ENCODE results near the gene PPIP5K1.
A peak's percentile ranks its signal among the peaks of the same experiment; 100 is the strongest.

Gene PPIP5K1

GRCh38 chr15:43531018-43531670 is 58.9 kb downstream of the PPIP5K1 start:
- peaks cover 20% of the 10 kb centered on the region for H3K4me1 Mint-ChIP-seq
- H3K4me3 Mint-ChIP-seq = no peak overlapping the region
- H3K27me3 Mint-ChIP-seq (ENCODE audit: low read depth) = no peaks in the 10 kb centered on the region
- peak overlapping the region; percentile 11 to 37 (median 25) for H3K27ac Mint-ChIP-seq
- peaks cover 26% of the 10 kb centered on the region for H3K36me3 Mint-ChIP-seq (ENCODE audit: low read depth)
- H3K9me3 Mint-ChIP-seq = no peaks in the 10 kb centered on the region
- no peak for TF ChIP-seq CTCF (IDR thresholded peaks at IDR 0.05; ENCODE audit: unreplicated experiment in 3 of 3)

DNA sequence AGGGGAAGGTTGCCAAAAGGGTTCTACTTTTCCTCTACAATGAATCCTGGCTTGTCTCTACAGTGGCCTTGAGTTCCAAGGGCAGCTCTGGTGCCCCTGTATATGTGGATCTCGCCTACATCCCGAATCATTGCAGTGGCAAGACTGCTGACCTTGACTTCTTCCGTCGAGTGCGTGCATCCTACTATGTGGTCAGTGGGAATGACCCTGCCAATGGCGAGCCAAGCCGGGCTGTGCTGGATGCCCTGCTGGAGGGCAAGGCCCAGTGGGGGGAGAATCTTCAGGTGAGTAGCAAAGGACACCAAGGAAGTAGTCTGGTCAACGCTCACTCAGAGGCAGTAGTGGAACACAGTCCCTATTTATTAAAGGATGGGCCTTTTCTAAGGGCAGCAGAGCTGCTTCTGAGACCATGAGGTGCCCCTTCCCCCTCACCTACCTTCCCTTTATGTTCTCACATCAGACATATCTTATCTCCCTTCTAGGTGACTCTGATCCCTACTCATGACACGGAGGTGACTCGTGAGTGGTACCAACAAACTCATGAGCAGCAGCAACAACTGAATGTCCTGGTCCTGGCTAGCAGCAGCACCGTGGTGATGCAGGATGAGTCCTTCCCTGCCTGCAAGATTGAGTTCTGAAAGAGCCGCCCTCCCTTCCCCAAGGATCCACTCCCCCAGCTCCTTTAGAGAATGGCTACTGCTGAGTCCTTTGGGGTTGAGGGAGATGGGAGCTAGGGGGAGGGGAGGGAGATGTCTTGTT is 60.2 kb downstream of the PPIP5K1 start:
- H3K27me3 Mint-ChIP-seq (ENCODE audit: low read depth) = no peaks in the 10 kb centered on the region
- peaks cover 31% of the 10 kb centered on the region for H3K4me1 Mint-ChIP-seq
- no peak for TF ChIP-seq CTCF (IDR thresholded peaks at IDR 0.05; ENCODE audit: unreplicated experiment in 3 of 3)
- peaks cover 8% of the 10 kb centered on the region for H3K9me3 Mint-ChIP-seq
- no peak overlapping the region for H3K27ac Mint-ChIP-seq
- peaks cover 34% of the 10 kb centered on the region for H3K36me3 Mint-ChIP-seq (ENCODE audit: low read depth)
- no peak overlapping the region for H3K4me3 Mint-ChIP-seq

- Mint-ChIP-seq H3K4me3 (no peak overlapping the region), H3K9me3 (peaks cover 9% of the 10 kb centered on the region), H3K27ac (no peak overlapping the region), H3K36me3 (ENCODE audit: low read depth) (peaks cover 38% of the 10 kb centered on the region), H3K27me3 (ENCODE audit: low read depth) (no peaks in the 10 kb centered on the region), H3K4me1 (peaks cover 31% of the 10 kb centered on the region)
- no peak for TF ChIP-seq CTCF (IDR thresholded peaks at IDR 0.05; ENCODE audit: unreplicated experiment in 3 of 3)
These were observed 60.9 kb downstream of the PPIP5K1 start for GRCh38 chr15:43529141-43529540.

DNA sequence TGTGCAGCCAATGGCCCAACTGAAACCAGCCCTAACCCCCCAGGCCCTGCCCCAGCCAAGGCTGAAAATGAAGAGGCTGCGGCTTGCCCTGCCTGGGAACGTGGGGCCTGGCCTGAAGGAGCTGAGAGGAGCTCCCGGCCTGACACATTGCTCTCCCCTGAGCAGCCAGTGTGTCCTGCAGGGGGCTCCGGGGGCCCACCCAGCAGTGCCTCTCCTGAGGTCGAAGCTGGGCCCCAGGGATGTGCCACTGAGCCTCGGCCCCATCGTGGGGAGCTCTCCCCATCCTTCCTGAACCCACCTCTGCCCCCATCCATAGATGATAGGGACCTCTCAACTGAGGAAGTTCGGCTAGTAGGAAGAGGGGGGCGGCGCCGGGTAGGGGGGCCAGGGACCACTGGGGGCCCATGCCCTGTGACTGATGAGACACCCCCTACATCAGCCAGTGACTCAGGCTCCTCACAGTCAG is 61.4 kb downstream of the PPIP5K1 start:
- Mint-ChIP-seq H3K4me1 (peaks cover 30% of the 10 kb centered on the region), H3K27ac (no peak overlapping the region), H3K27me3 (ENCODE audit: low read depth) (no peaks in the 10 kb centered on the region), H3K9me3 (peaks cover 14% of the 10 kb centered on the region), H3K4me3 (no peak overlapping the region), H3K36me3 (ENCODE audit: low read depth) (peaks cover 40% of the 10 kb centered on the region)
- no peak for TF ChIP-seq CTCF (IDR thresholded peaks at IDR 0.05; ENCODE audit: unreplicated experiment in 3 of 3)

DNA sequence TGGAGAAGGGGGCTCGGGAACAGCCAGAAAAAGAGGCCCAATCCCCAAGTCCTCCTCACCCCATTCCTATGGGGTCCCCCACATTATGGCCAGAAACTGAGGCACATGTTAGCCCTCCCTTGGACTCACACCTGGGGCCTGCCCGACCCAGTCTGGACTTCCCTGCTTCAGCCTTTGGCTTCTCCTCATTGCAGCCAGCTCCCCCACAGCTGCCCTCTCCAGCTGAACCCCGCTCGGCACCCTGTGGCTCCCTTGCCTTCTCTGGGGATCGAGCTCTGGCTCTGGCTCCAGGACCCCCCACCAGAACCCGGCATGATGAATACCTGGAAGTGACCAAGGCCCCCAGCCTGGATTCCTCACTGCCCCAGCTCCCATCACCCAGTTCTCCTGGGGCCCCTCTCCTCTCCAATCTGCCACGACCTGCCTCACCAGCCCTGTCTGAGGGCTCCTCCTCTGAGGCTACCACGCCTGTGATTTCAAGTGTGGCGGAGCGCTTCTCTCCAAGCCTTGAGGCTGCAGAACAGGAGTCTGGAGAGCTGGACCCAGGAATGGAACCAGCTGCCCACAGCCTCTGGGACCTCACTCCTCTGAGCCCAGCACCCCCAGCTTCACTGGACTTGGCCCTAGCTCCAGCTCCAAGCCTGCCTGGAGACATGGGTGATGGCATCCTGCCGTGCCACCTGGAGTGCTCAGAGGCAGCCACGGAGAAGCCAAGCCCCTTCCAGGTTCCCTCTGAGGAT is 62.0 kb downstream of the PPIP5K1 start:
- Mint-ChIP-seq H3K36me3 (ENCODE audit: low read depth) (peaks cover 42% of the 10 kb centered on the region), H3K9me3 (peaks cover 19% of the 10 kb centered on the region), H3K27ac (no peak overlapping the region), H3K4me3 (no peak overlapping the region), H3K27me3 (ENCODE audit: low read depth) (no peaks in the 10 kb centered on the region), H3K4me1 (peaks cover 25% of the 10 kb centered on the region)
- TF ChIP-seq CTCF (IDR thresholded peaks at IDR 0.05; ENCODE audit: unreplicated experiment in 3 of 3) = no peak

Data from nephron (organoid).